Amniotic stem cell (primary cell): ENCODE results near the gene BICD2.

Experiments
- DNase-seq: peaks from one replicate; lab custom pipeline; 2025; lab: John Stamatoyannopoulos, UW

BICD2 gene

GRCh38 chr9:92668746-92669526 is 95.7 kb downstream of the BICD2 start:
- no peak for DNase-seq

GRCh38 chr9:92666912-92667532 is 97.6 kb downstream of the BICD2 start:
- DNase-seq, result no peak

GRCh38 chr9:92666236-92666635 is 98.4 kb downstream of the BICD2 start:
- DNase-seq, result no peak

GRCh38 chr9:92665836-92666235 is 98.8 kb downstream of the BICD2 start:
- DNase-seq, result no peak

GRCh38 chr9:92664394-92665152 is 100.1 kb downstream of the BICD2 start:
- no peak for DNase-seq

GRCh38 chr9:92663951-92664350 is 100.7 kb downstream of the BICD2 start:
- DNase-seq, result no peak

GRCh38 chr9:92663126-92663525 is 101.5 kb downstream of the BICD2 start:
- no peak for DNase-seq

GRCh38 chr9:92661743-92662142 is 102.9 kb downstream of the BICD2 start:
- DNase-seq, result no peak
